KG1 (cell line): ENCODE results near the gene TBC1D20.
"Not testable (repeated sequence)": the region's sequence is repeated elsewhere in the genome, so short reads cannot be mapped to it uniquely, and the experiment has no call there.

ENCODE experiments used
- DNase-seq: peaks from one replicate; lab custom pipeline; 2025; lab: John Stamatoyannopoulos, UW

The TBC1D20 gene

DNA sequence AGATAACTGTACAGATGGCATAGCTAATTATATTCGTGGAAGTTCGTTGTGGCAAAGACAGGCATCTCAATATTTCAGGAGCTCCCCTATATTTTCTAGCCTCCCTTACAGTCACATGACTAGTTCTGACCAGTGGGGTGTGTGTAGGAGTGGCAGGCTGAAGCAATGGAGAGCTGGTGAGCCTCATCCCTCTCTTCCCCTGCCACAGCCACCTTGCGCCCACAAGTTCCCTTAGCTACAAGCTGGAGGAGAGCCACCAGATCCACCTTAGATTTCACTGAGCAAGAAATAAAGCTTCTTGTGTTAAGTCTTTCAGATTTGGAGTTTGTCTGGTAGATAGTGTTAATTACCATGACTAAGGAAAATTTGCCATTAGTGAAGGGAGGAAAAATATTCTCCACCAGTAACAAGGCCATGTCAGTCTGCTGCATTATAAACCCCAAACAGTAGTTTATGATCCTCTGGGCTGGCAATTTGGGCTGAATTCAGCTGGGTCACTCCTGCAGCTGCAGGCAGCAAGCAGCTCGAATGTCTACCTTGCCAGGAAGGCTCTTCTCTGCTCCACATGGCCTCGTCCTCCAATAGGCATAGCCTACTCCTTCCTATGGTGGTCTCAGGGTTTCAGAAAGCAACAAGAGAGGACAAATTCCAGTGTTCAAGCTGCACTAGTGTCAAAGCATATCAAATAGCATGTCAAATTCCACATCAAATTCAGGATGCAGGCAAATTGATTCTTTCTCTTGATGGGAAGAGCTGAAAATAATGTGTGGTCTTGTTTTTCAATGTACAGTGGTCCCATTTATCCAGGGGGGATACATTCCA lies 61.7 kb downstream of the TBC1D20 start:
- no peak for DNase-seq

DNA sequence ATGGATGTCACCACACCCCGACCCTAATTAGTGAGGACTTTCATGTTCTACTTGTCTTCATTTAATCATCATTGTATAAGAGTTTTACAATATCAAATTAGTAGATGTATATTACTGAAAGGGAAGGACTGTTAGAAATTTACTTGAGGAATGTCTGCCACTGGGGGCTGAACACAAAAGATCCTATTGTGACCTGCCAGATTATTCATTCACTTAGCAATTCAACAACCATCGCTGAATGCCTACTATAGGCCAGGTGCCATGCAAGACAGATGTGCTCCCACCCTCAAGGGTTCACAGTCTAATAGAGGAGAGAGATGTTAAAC lies 62.2 kb downstream of the TBC1D20 start:
- no peak for DNase-seq

DNA sequence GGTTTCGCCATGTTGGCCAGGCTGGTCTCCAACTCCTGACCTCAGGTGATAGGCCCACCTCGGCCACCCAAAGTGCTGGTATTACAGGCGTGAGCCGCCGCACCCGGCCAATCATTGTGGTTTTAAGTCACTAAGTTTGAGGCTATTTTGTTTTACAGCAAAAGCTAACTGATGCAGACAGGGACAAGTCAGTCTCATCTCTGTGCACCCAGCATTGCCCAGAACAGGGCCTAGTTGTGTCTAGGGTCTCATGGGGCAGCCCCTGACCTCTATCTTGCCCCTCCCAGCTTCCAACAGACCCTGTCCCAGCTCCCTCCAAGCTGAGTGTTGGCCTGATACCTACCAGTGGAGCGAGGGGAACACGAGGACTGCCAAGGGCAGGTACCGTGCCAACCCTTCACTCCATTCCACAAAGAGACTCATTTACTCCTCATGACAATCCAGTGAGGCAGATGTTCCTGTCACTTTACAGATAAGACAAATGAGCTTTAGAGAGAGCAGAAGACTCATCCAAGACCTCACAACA lies 63.1 kb downstream of the TBC1D20 start:
- DNase-seq, result no peak

DNA sequence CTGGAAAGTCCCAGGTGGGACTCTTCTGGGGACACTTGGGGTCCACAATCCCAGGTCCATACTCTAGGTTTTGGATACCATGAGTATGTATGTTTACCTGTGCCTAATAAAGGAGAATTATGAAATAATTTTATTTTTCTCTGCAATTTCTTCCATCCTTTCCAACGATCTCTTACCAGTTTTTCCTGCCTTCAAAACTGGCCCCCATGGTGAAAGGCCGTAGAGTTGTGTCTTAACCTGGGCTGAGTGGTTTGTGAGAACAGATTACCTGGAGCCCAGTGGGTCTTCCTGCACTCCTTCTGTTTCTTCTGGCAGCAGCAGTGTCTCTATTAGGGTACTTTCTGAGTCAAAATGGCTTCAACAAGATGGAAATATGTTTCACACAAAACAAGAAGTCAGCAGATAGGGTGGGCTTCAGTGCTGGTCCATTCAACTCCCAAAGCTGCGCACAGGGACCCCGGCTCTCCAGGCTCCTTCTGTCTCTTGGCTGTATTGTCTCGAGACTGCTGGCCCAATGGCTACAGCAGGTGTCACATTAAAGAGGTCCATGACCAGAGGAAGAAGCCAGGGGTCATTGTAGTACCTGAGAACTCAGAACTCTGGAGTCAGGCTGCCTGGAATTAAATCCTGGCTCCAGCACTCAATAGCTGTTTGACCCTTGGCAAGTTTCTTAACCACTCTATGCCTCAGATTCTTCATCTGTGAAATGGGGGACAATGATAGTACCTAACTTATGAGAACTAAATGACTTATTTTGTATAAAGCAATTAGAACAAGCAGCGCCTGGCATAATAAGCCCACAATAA lies 64.7 kb downstream of the TBC1D20 start:
- DNase-seq, result no peak

DNA sequence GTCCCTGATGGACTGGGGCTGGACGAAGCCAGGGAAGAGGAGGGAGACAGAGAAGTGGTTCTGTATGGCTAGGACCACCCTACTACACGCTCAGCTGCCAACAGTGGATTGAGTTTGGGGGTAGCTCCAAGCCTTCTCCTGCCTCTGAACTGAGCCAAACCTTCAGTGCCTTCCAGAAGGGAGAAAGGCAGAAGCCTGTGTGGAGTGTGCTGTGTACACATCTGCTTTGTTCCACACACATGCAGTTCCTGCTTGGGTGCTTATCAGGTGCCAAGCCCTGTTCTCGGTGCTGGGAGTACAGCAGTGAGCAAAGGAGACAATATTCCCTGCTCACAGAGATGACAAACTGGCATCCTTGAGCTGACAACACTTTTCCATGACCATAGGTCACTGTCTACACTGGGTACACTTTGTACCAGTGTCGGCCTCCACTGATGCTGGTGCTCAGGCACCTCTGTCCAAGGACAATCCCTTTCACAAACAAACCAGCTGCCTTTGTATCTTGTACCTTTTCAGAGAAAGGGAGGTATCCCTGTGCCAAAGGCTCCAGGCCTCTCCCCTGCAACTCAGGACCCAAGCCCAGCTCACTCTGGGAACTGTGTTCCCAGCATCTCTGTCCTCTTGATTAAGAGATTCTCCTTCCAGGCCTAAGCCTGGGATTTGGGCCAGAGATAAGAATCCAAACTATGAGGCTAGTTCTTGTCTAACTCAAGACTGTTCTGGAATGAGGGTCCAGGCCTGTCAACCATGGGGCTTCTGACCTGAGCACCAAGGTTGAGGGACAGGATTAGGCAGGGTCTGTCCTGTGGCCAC lies 65.5 kb downstream of the TBC1D20 start:
- DNase-seq, result no peak

DNA sequence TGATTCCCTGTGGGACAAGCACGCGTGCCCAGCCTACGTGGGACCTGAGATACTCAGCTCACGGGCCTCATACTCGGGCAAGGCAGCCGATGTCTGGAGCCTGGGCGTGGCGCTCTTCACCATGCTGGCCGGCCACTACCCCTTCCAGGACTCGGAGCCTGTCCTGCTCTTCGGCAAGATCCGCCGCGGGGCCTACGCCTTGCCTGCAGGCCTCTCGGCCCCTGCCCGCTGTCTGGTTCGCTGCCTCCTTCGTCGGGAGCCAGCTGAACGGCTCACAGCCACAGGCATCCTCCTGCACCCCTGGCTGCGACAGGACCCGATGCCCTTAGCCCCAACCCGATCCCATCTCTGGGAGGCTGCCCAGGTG lies 66.1 kb downstream of the TBC1D20 start:
- DNase-seq, result no peak

DNA sequence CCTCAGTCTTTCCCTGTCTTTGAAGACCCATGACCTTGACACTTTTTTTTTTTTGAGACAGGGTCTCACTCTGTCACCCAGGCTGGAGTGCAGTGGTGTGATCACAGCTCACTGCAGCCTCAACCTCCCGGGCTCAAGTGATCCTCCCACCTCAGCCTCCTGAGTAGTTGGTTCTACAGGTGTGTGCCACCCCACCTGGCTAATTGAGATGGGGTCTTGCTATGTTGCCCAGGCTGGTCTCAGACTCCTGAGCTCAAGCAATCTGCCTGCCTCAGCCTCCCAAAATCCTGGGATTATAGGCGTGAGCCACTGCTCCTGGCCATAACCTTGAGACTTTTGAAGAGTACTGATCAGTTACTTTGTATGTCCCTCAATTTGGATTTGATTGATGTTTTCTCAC lies 69.0 kb downstream of the TBC1D20 start:
- DNase-seq, result not testable (repeated sequence)

DNA sequence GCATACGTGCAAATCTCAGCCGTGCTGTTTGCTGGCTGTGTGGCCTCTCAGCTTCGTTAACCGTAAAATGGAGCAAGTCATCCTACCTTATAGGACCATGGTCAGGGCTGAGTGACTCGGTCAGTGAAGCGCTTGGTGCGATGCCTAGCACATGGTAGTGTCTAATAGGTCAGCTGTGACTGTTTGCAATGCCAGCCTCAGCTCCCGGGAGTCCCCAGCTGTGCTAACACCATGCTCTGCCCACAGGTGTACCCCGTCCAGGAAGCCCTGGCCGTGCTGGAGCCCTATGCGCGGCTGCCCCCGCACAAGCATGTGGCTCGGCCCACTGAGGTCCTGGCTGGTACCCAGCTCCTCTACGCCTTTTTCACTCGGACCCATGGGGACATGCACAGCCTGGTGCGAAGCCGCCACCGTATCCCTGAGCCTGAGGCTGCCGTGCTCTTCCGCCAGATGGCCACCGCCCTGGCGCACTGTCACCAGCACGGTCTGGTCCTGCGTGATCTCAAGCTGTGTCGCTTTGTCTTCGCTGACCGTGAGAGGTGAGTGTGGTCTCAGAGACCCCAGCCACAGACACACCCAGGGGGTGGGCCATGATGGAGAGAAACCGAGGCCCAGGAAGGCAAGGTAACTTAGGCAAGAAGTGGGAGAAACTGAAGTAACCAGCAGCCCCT lies 71.2 kb downstream of the TBC1D20 start:
- no peak for DNase-seq

DNA sequence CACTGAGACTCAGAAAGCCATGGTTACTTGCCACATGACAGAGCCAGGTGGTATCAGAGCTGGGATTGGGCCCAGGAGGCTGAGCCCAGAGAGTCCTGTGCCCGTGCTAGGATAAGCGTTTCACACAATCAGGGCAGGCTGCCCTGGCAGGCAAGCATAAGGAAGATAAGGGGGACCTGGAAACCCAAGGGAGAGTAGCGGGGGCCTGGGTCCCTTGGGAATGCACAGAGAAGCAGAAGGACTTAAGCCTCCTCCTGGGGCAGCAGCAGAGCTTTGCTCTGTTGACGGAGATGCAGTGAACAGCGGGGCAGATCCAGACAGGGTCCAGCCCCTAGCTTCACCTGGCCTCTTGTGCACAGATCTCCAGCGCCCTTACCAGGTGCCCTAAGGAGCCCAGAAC lies 73.1 kb downstream of the TBC1D20 start:
- no peak for DNase-seq

DNA sequence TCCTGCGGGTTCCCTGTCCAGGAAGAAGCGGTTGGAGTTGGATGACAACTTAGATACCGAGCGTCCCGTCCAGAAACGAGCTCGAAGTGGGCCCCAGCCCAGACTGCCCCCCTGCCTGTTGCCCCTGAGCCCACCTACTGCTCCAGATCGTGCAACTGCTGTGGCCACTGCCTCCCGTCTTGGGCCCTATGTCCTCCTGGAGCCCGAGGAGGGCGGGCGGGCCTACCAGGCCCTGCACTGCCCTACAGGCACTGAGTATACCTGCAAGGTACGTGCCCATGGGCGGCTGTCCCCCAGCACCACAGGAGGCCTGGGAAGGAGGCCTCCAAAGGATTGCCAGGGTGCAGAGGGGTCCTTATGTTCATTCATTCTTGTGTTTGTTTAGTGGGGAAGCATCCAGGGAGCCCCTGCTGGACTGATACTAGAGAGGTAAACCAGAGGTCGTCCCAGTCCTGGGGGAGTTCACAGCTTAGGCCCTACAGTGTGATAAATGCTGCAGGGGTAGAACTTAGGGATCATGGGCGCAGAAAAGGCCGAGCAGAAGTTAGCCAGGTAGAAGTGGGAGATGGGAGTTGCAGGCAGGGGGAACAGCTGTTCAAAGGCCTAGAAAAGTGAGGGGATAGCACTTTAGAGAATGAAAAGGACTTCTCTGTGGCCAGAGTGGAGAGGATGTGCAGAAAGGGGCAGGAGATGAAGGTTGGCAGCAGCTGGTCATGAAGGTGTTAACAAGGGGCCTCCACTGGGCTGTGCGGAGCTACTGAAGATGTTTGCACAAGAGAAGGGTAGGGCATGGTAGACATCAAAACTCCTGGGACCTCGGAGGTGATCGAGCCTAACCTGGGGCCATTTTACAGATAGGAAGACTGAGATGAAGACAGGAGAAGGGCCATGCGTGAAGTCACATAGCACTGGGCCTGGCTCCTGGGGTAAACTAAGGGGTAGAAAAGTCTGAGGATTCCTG lies 74.0 kb downstream of the TBC1D20 start:
- DNase-seq, result no peak

DNA sequence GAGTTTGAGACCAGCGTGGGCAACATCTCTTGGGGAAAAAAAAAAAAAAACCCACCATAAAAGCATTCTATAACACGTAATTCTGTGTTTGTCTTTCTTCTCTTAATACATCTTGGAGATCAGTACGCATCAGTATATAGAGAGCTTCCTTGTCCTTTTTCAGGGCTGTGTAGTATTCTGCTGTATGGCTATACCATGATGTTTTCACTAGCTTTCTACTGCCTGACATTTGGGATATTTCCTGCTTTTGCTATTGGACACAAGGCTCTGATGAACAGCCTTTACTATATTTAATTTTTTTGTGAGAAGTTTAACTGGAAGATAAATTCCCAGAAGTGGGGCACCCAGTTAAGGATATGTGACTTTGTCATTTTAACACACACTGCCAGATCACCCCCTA lies 74.8 kb downstream of the TBC1D20 start:
- no peak for DNase-seq

DNA sequence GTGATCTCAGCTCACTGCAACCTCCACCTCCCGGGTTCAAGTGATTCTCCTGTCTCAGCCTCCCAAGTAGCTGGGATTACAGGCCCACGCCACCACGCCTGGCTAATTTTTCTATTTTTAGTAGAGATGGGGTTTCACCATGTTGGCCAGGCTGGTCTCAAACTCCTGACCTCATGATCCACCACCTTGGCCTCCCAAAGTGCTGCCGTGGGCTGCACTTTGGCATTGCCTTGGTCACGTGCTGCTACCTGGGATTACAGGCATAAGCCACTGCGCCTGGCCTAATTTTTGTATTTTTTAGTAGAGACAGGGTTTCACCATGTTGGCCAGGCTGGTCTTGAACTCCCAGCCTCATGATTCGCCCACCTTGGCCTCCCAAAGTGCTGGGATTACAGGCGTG lies 75.7 kb downstream of the TBC1D20 start:
- not testable (repeated sequence) for DNase-seq
